Astrocyte (in vitro differentiated cells and primary cell): ENCODE data around the gene GALK1. TPM values are rescaled to one million over a fixed set of nuclear protein-coding genes. Genes with fewer than 3 reads are reported as not detected.
"Not testable (repeated sequence)": the region's sequence is repeated elsewhere in the genome, so short reads cannot be mapped to it uniquely, and the experiment has no call there.

Source experiments
- DNase-seq: peaks from one replicate; pipeline ENCODE4 v3.0.0-alpha.2; 2010; ENCODE audit warnings: low read depth
- FAIRE-seq: peaks from 2 replicates; lab custom pipeline; 2011; peaks lifted over from hg19 to GRCh38; lab: Jason Lieb, UNC
- H2AFZ ChIP-seq: 2 replicates; pipeline ENCODE4 v1.6.0; 2012; ENCODE audit warnings: low read depth, low read length, inconsistent platforms
- H3K27ac ChIP-seq: 2 replicates; pipeline ENCODE4 v1.5.1; 2011; ENCODE audit warnings: low read depth, low read length, inconsistent platforms
- H3K27me3 ChIP-seq: 2 replicates; pipeline ENCODE4 v1.6.0; 2011; ENCODE audit warnings: low read length, inconsistent platforms; ENCODE audit not compliant: insufficient read depth
- H3K36me3 ChIP-seq: 2 replicates; pipeline ENCODE4 v1.5.1; 2011; ENCODE audit warnings: low read length, inconsistent platforms; ENCODE audit not compliant: insufficient read depth
- H3K4me1 ChIP-seq: 2 replicates; pipeline ENCODE4 v1.5.1; 2011; ENCODE audit warnings: low read length, inconsistent platforms; ENCODE audit not compliant: insufficient read depth
- H3K4me2 ChIP-seq: 2 replicates; pipeline ENCODE4 v1.6.0; 2012; ENCODE audit warnings: low read length, inconsistent platforms
- H3K4me3 ChIP-seq: 2 replicates; pipeline ENCODE4 v1.5.1; 2011; ENCODE audit warnings: low read depth, mild to moderate bottlenecking, low read length, inconsistent platforms; ENCODE audit not compliant: insufficient read depth
- H3K79me2 ChIP-seq: 2 replicates; pipeline ENCODE4 v1.6.0; 2012; ENCODE audit warnings: mild to moderate bottlenecking, low read length, inconsistent platforms; ENCODE audit not compliant: insufficient read depth
- H3K9ac ChIP-seq: 2 replicates; pipeline ENCODE4 v1.6.0; 2012; ENCODE audit warnings: mild to moderate bottlenecking, low read length, inconsistent platforms
- H3K9me3 ChIP-seq: 2 replicates; pipeline ENCODE4 v1.5.1; 2012; ENCODE audit warnings: low read depth, mild to moderate bottlenecking, low read length, inconsistent platforms; ENCODE audit not compliant: insufficient read depth
- H4K20me1 ChIP-seq: 2 replicates; pipeline ENCODE4 v1.6.0; 2012; ENCODE audit warnings: low read length, inconsistent platforms; ENCODE audit not compliant: insufficient read depth
- H3K27ac Mint-ChIP-seq: one replicate; pipeline ENCODE4 v1.8.0; 2021; ENCODE audit warnings: mild to moderate bottlenecking, mixed read lengths; ENCODE audit not compliant: unreplicated experiment
- H3K27me3 Mint-ChIP-seq: one replicate; pipeline ENCODE4 v1.8.0; 2021; ENCODE audit warnings: low read depth, mixed read lengths; ENCODE audit not compliant: unreplicated experiment
- H3K36me3 Mint-ChIP-seq: one replicate; pipeline ENCODE4 v1.8.0; 2021; ENCODE audit warnings: low read depth, mixed read lengths; ENCODE audit not compliant: unreplicated experiment
- H3K4me1 Mint-ChIP-seq: one replicate; pipeline ENCODE4 v1.8.0; 2021; ENCODE audit warnings: low read depth, mixed read lengths; ENCODE audit not compliant: unreplicated experiment
- H3K4me3 Mint-ChIP-seq: one replicate; pipeline ENCODE4 v1.8.0; 2021; ENCODE audit warnings: mild to moderate bottlenecking, moderate library complexity, mixed read lengths; ENCODE audit not compliant: unreplicated experiment
- H3K9me3 Mint-ChIP-seq: one replicate; pipeline ENCODE4 v1.8.0; 2021; ENCODE audit warnings: mild to moderate bottlenecking, mixed read lengths; ENCODE audit not compliant: unreplicated experiment
- CTCF ChIP-seq: IDR thresholded peaks from 2 replicates; pipeline ENCODE4 v1.5.1; 2011; ENCODE audit warnings: low read depth, mild to moderate bottlenecking, inconsistent platforms, low read length, moderate library complexity; ENCODE audit not compliant: insufficient read depth
- EZH2 ChIP-seq: IDR thresholded peaks from 2 replicates; pipeline ENCODE4 v1.6.1; 2012; ENCODE audit warnings: mild to moderate bottlenecking, low read length, inconsistent platforms; ENCODE audit not compliant: insufficient read depth
- total RNA-seq: library from RNA; stranded (reverse); gene quantifications from 2 replicates; pipeline ENCODE4 v1.2.1, GENCODE V29; 2021

The GALK1 gene
- total RNA-seq, 1 donor from 2014 or later, result 22.6 TPM

- Histone ChIP-seq H4K20me1 (peaks cover 47% of the 10 kb centered on the region), H3K79me2 (peaks cover 34% of the 10 kb centered on the region), H3K36me3 (peaks cover 23% of the 10 kb centered on the region), H3K27me3 (no peaks in the 10 kb centered on the region), H2AFZ (no peak overlapping the region), H3K9me3 (no peaks in the 10 kb centered on the region), H3K27ac (peak overlapping the region; percentile 98), H3K9ac (peak overlapping the region; percentile 97), H3K4me2 (peak overlapping the region; percentile 90), H3K4me1 (peaks cover 27% of the 10 kb centered on the region), H3K4me3 (peak overlapping the region; percentile 97)
- no peaks in the 10 kb centered on the region for H3K9me3 Mint-ChIP-seq
- TF ChIP-seq EZH2, result peak; percentile 51
- TF ChIP-seq CTCF, result no peak
- H3K27me3 Mint-ChIP-seq, result no peaks in the 10 kb centered on the region
- FAIRE-seq (peak; percentile 72), DNase-seq (peak; percentile 99)
- peaks cover 24% of the 10 kb centered on the region for H3K36me3 Mint-ChIP-seq
- H3K27ac Mint-ChIP-seq, result peak overlapping the region; percentile 99
- peaks cover 17% of the 10 kb centered on the region for H3K4me1 Mint-ChIP-seq
- H3K4me3 Mint-ChIP-seq, result peak overlapping the region; percentile 96
Observed at GRCh38 chr17:75779250-75779986, 14.4 kb upstream of the GALK1 start.

GRCh38 chr17:75778861-75779249 lies 13.9 kb upstream of the GALK1 start:
- Mint-ChIP-seq H3K27me3 (no peaks in the 10 kb centered on the region), H3K9me3 (no peaks in the 10 kb centered on the region), H3K36me3 (peaks cover 26% of the 10 kb centered on the region), H3K4me3 (peak overlapping the region; percentile 96), H3K4me1 (peaks cover 17% of the 10 kb centered on the region), H3K27ac (peak overlapping the region; percentile 94)
- Histone ChIP-seq H3K36me3 (peaks cover 23% of the 10 kb centered on the region), H3K27ac (peak overlapping the region; percentile 98), H3K9me3 (no peaks in the 10 kb centered on the region), H3K4me2 (peak overlapping the region; percentile 90), H3K4me3 (peak overlapping the region; percentile 97), H3K79me2 (peaks cover 34% of the 10 kb centered on the region), H2AFZ (no peak overlapping the region), H3K9ac (peak overlapping the region; percentile 97), H4K20me1 (peaks cover 50% of the 10 kb centered on the region), H3K27me3 (no peaks in the 10 kb centered on the region), H3K4me1 (peaks cover 21% of the 10 kb centered on the region)
- FAIRE-seq (no peak), DNase-seq (no peak)
- peak; percentile 19 for TF ChIP-seq CTCF
- no peak for TF ChIP-seq EZH2

GRCh38 chr17:75778066-75778860 lies 13.3 kb upstream of the GALK1 start:
- H3K9ac ChIP-seq, result peak overlapping the region; percentile 97
- not testable (repeated sequence) for H3K9me3 ChIP-seq, H3K9me3 Mint-ChIP-seq, H2AFZ ChIP-seq, H3K27me3 ChIP-seq, DNase-seq, FAIRE-seq, H3K27me3 Mint-ChIP-seq
- peaks cover 34% of the 10 kb centered on the region for H3K79me2 ChIP-seq
- peak overlapping the region; percentile 97 for H3K4me3 ChIP-seq
- peak overlapping the region; percentile 90 for H3K4me2 ChIP-seq
- peak overlapping the region; percentile 98 for H3K27ac ChIP-seq
- Mint-ChIP-seq H3K4me1 (peaks cover 11% of the 10 kb centered on the region), H3K4me3 (peak overlapping the region; percentile 96), H3K27ac (peak overlapping the region; percentile 94), H3K36me3 (peaks cover 26% of the 10 kb centered on the region)
- peaks cover 23% of the 10 kb centered on the region for H3K36me3 ChIP-seq
- H4K20me1 ChIP-seq, result peaks cover 50% of the 10 kb centered on the region
- peaks cover 16% of the 10 kb centered on the region for H3K4me1 ChIP-seq
